H9 (cell line): ENCODE results near the gene AGMO. TPM values are rescaled to one million over a fixed set of nuclear protein-coding genes. Genes with fewer than 3 reads are reported as not detected.
"Not testable (repeated sequence)": the region's sequence is repeated elsewhere in the genome, so short reads cannot be mapped to it uniquely, and the experiment has no call there.

Experiments used
- DNase-seq: peaks from one replicate; pipeline ENCODE4 v3.0.0-alpha.2; 2017
- H2AFZ ChIP-seq: one replicate; pipeline ENCODE4 v1.6.1; 2013; ENCODE audit warnings: mild to moderate bottlenecking, low read length, control low read depth, moderate library complexity
- H2AK5ac ChIP-seq: 2 replicates; pipeline ENCODE4 v1.6.1; 2013; ENCODE audit warnings: low read length, control low read depth, mixed read lengths; ENCODE audit not compliant: insufficient read length
- H2BK120ac ChIP-seq: one replicate; pipeline ENCODE4 v1.6.1; 2013; ENCODE audit warnings: low read depth, mild to moderate bottlenecking, low read length, control low read depth, inconsistent platforms; ENCODE audit not compliant: poor library complexity, severe bottlenecking
- H2BK12ac ChIP-seq: 2 replicates; pipeline ENCODE4 v1.6.1; 2013; ENCODE audit warnings: low read length, control low read depth, mixed read lengths, low read depth; ENCODE audit not compliant: insufficient read length
- H2BK15ac ChIP-seq: 2 replicates; pipeline ENCODE4 v1.6.1; 2013; ENCODE audit warnings: low read depth, low read length, control low read depth
- H2BK20ac ChIP-seq: one replicate; pipeline ENCODE4 v1.6.1; 2013; ENCODE audit warnings: low read depth, mild to moderate bottlenecking, low read length, control low read depth, inconsistent platforms; ENCODE audit not compliant: poor library complexity, severe bottlenecking
- H2BK5ac ChIP-seq: 2 replicates; pipeline ENCODE4 v1.6.1; 2013; ENCODE audit warnings: low read length, control low read depth, mixed read lengths; ENCODE audit not compliant: insufficient read length
- H3K14ac ChIP-seq: 2 replicates; pipeline ENCODE4 v1.6.1; 2013; ENCODE audit warnings: low read length, control low read depth; ENCODE audit not compliant: insufficient read depth
- H3K18ac ChIP-seq: 2 replicates; pipeline ENCODE4 v1.6.1; 2013; ENCODE audit warnings: low read depth, mild to moderate bottlenecking, mixed read lengths, low read length, control low read depth; ENCODE audit not compliant: insufficient read length
- H3K23ac ChIP-seq: 2 replicates; pipeline ENCODE4 v1.6.1; 2013; ENCODE audit warnings: low read length, control low read depth, mixed read lengths, low read depth; ENCODE audit not compliant: insufficient read length
- H3K23me2 ChIP-seq: 2 replicates; pipeline ENCODE4 v1.6.1; 2013; ENCODE audit warnings: low read depth, mild to moderate bottlenecking, mixed read lengths, low read length, control low read depth; ENCODE audit not compliant: insufficient read length, poor library complexity, severe bottlenecking
- H3K27ac ChIP-seq: 2 replicates; pipeline ENCODE4 v1.5.1; 2013; ENCODE audit warnings: low read length, control low read depth, mixed read lengths, low read depth; ENCODE audit not compliant: insufficient read length
- H3K27me3 ChIP-seq: 2 replicates; pipeline ENCODE4 v1.6.1; 2013; ENCODE audit warnings: low read length, control low read depth, inconsistent platforms; ENCODE audit not compliant: insufficient read depth
- H3K4ac ChIP-seq: 2 replicates; pipeline ENCODE4 v1.6.1; 2013; ENCODE audit warnings: low read depth, mild to moderate bottlenecking, control low read depth, inconsistent platforms, low read length, moderate library complexity
- H3K4me1 ChIP-seq: 2 replicates; pipeline ENCODE4 v1.6.1; 2013; ENCODE audit warnings: low read length, control low read depth, inconsistent platforms; ENCODE audit not compliant: insufficient read depth
- H3K4me2 ChIP-seq: 2 replicates; pipeline ENCODE4 v1.6.1; 2013; ENCODE audit warnings: low read length, control low read depth, mixed read lengths; ENCODE audit not compliant: insufficient read length, insufficient read depth
- H3K56ac ChIP-seq: 2 replicates; pipeline ENCODE4 v1.6.1; 2013; ENCODE audit warnings: low read depth, mild to moderate bottlenecking, mixed read lengths, low read length, control low read depth; ENCODE audit not compliant: insufficient read length
- H3K79me1 ChIP-seq: 2 replicates; pipeline ENCODE4 v1.6.1; 2013; ENCODE audit warnings: low read depth, mild to moderate bottlenecking, moderate library complexity, low read length, control low read depth, inconsistent platforms; ENCODE audit not compliant: insufficient read depth, poor library complexity, severe bottlenecking
- H3K79me2 ChIP-seq: 2 replicates; pipeline ENCODE4 v1.6.1; 2013; ENCODE audit warnings: low read length, control low read depth, inconsistent platforms; ENCODE audit not compliant: insufficient read depth
- H3K9ac ChIP-seq: 2 replicates; pipeline ENCODE4 v1.6.1; 2013; ENCODE audit warnings: low read length, control low read depth, mixed read lengths; ENCODE audit not compliant: insufficient read length; ENCODE audit errors: extremely low read depth
- H3K9me3 ChIP-seq: one replicate; pipeline ENCODE4 v1.6.1; 2013; ENCODE audit warnings: low read depth, low read length, inconsistent platforms; ENCODE audit not compliant: control insufficient read depth
- H3T11ph ChIP-seq: one replicate; pipeline ENCODE4 v1.6.1; 2013; ENCODE audit warnings: mild to moderate bottlenecking, low read length, control low read depth, inconsistent platforms
- H4K20me1 ChIP-seq: one replicate; pipeline ENCODE4 v1.6.1; 2013; ENCODE audit not compliant: control insufficient read depth, insufficient read length, insufficient read depth
- H4K5ac ChIP-seq: 2 replicates; pipeline ENCODE4 v1.6.1; 2013; ENCODE audit warnings: low read depth, mild to moderate bottlenecking, mixed read lengths, low read length, control low read depth; ENCODE audit not compliant: insufficient read length
- H4K8ac ChIP-seq: replicated peaks from 2 replicates; pipeline ENCODE4 v1.6.1; 2013; ENCODE audit warnings: low read length, control low read depth, mixed read lengths, low read depth; ENCODE audit not compliant: insufficient read length
- H4K91ac ChIP-seq: 2 replicates; pipeline ENCODE4 v1.6.1; 2013; ENCODE audit warnings: low read depth, mild to moderate bottlenecking, moderate library complexity, mixed read lengths, low read length, control low read depth; ENCODE audit not compliant: insufficient read length
- H3K27ac Mint-ChIP-seq, 3 experiments: 2 replicates in 2 of 3; 3 replicates in 1 of 3; pipeline ENCODE4 v1.8.0; 2020 to 2021; ENCODE audit warnings: mixed read lengths in 3 of 3, mild to moderate bottlenecking in 1 of 3, moderate library complexity in 1 of 3
- H3K27me3 Mint-ChIP-seq: 2 replicates; pipeline ENCODE4 v1.8.0; 2021; ENCODE audit warnings: low read depth, mild to moderate bottlenecking, moderate library complexity, mixed read lengths
- H3K36me3 Mint-ChIP-seq, 3 experiments: 2 replicates in 2 of 3; 3 replicates in 1 of 3; pipeline ENCODE4 v1.8.0; 2020 to 2021; ENCODE audit warnings: low read depth in 3 of 3, mixed read lengths in 3 of 3; ENCODE audit not compliant: insufficient read depth in 1 of 3
- H3K4me1 Mint-ChIP-seq, 2 experiments: 2 replicates each; pipeline ENCODE4 v1.8.0; 2020; ENCODE audit warnings: mixed read lengths in 2 of 2
- H3K4me3 Mint-ChIP-seq, 2 experiments: 2 replicates in 1 of 2; 3 replicates in 1 of 2; pipeline ENCODE4 v1.8.0; 2020 to 2021; ENCODE audit warnings: mild to moderate bottlenecking in 2 of 2, mixed read lengths in 2 of 2, moderate library complexity in 1 of 2
- H3K9me3 Mint-ChIP-seq, 2 experiments: 2 replicates in 1 of 2; 3 replicates in 1 of 2; pipeline ENCODE4 v1.8.0; 2020; ENCODE audit warnings: mild to moderate bottlenecking in 2 of 2, mixed read lengths in 2 of 2, moderate library complexity in 1 of 2
- WGBS: extraction: QIAGEN DNeasy Blood & Tissue Kit; methylation state at CpG from one replicate; pipeline ENCODE4 v1.1.7; 2013; ENCODE audit warnings: missing lambda C conversion rate, low lambda C conversion rate, mixed read lengths; ENCODE audit not compliant: insufficient read length; ENCODE audit errors: extremely low coverage; 5-methylcytosine and 5-hydroxymethylcytosine counted together
- total RNA-seq: library from RNA; stranded (reverse); gene quantifications from 2 replicates; pipeline ENCODE4 v1.2.1, GENCODE V29; 2021
- TF ChIP-seq, protein P1 (sequence below): fragments of 200-600 bp; sonication (generic); conservative IDR thresholded peaks from 3 replicates; pipeline ENCODE4 v1.8.0; 2021; ENCODE audit warnings: antibody characterized with exemption, mild to moderate bottlenecking

Gene AGMO
- total RNA-seq, 1 experiment from 2014 or later: 0.70 TPM

GRCh38 chr7:15303357-15303756 lies 258.5 kb downstream of the AGMO start:
- H3K56ac ChIP-seq: no peak overlapping the region
- H2BK20ac ChIP-seq: no peak overlapping the region
- no peaks in the 10 kb centered on the region for H3K4me1 ChIP-seq
- no peaks in the 10 kb centered on the region for H4K20me1 ChIP-seq
- no peak overlapping the region for H4K8ac ChIP-seq
- H2BK15ac ChIP-seq: no peak overlapping the region
- H3K79me2 ChIP-seq: no peaks in the 10 kb centered on the region
- H3K27ac ChIP-seq: no peak overlapping the region
- no peak overlapping the region for H2BK12ac ChIP-seq
- no peaks in the 10 kb centered on the region for H3K79me1 ChIP-seq
- no peaks in the 10 kb centered on the region for H3K9me3 ChIP-seq
- TF ChIP-seq, protein P1, sequence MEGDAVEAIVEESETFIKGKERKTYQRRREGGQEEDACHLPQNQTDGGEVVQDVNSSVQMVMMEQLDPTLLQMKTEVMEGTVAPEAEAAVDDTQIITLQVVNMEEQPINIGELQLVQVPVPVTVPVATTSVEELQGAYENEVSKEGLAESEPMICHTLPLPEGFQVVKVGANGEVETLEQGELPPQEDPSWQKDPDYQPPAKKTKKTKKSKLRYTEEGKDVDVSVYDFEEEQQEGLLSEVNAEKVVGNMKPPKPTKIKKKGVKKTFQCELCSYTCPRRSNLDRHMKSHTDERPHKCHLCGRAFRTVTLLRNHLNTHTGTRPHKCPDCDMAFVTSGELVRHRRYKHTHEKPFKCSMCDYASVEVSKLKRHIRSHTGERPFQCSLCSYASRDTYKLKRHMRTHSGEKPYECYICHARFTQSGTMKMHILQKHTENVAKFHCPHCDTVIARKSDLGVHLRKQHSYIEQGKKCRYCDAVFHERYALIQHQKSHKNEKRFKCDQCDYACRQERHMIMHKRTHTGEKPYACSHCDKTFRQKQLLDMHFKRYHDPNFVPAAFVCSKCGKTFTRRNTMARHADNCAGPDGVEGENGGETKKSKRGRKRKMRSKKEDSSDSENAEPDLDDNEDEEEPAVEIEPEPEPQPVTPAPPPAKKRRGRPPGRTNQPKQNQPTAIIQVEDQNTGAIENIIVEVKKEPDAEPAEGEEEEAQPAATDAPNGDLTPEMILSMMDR: no peak
- H2AK5ac ChIP-seq: no peak overlapping the region
- no peak overlapping the region for H2BK5ac ChIP-seq
- H3K4me2 ChIP-seq: no peak overlapping the region
- no peak overlapping the region for H3K14ac ChIP-seq
- no peak overlapping the region for H3K18ac ChIP-seq
- no peak overlapping the region for H3K27ac Mint-ChIP-seq
- no peak overlapping the region for H3K23ac ChIP-seq
- no peaks in the 10 kb centered on the region for H3K27me3 ChIP-seq
- no peaks in the 10 kb centered on the region for H3K27me3 Mint-ChIP-seq
- no peaks in the 10 kb centered on the region for H3K23me2 ChIP-seq
- no peak overlapping the region for H3K4me3 Mint-ChIP-seq
- no peak overlapping the region for H3K9ac ChIP-seq
- H3K36me3 Mint-ChIP-seq: no peaks in the 10 kb centered on the region
- H3K4ac ChIP-seq: no peak overlapping the region
- H3K4me1 Mint-ChIP-seq: peaks cover 0 to 5% of the 10 kb centered on the region in 2 experiments; a peak in 2 of 4 replicates
- H3K9me3 Mint-ChIP-seq: no peaks in the 10 kb centered on the region
- H2AFZ ChIP-seq: no peak overlapping the region
- H4K5ac ChIP-seq: no peak overlapping the region
- H4K91ac ChIP-seq: no peak overlapping the region
- WGBS: no CpG with 5 or more reads among the region's 3 CpGs
- no peak overlapping the region for H3T11ph ChIP-seq
- DNase-seq: no peak
- no peak overlapping the region for H2BK120ac ChIP-seq

DNA sequence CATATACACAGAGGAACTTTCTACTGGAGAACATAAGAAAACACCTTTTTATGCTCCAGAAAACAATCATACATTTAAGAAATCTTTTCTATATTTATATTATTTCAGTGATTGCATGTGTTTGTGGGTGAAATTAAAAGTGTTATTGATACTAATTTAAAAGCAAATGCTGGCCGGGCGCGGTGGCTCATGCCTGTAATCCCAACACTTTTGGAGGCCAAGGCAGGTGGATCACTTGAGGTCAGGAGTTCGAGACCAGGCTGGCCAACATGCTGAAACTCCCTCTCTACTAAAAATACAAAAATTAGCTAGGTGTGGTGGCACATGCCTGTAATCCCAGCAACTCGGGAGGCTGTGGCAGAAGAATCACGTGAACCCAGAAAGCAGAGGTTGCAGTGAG lies 260.8 kb downstream of the AGMO start:
- not testable (repeated sequence) for H2BK15ac ChIP-seq, H3K56ac ChIP-seq, H3K36me3 Mint-ChIP-seq, H3K79me2 ChIP-seq, H2BK5ac ChIP-seq, H4K5ac ChIP-seq, H2AK5ac ChIP-seq, H3K4me1 Mint-ChIP-seq, H3T11ph ChIP-seq, H3K9me3 ChIP-seq, H2BK20ac ChIP-seq, H3K27ac ChIP-seq, H3K4me2 ChIP-seq, H3K9ac ChIP-seq, H3K79me1 ChIP-seq, H4K20me1 ChIP-seq, H3K23me2 ChIP-seq, H2BK120ac ChIP-seq, H3K9me3 Mint-ChIP-seq, H2AFZ ChIP-seq, H3K27me3 ChIP-seq, H2BK12ac ChIP-seq, H3K4me1 ChIP-seq, DNase-seq, H4K91ac ChIP-seq, H3K18ac ChIP-seq, H3K4ac ChIP-seq, H3K4me3 Mint-ChIP-seq, H3K23ac ChIP-seq, H4K8ac ChIP-seq, H3K27me3 Mint-ChIP-seq, H3K27ac Mint-ChIP-seq, H3K14ac ChIP-seq
- WGBS: no CpG with 5 or more reads among the region's 6 CpGs
